Putamen (tissue), 1 donor: Measurements from ENCODE around the gene CELA2A.

Experiments used
- DNase-seq: peaks from one replicate; pipeline ENCODE4 v3.0.0-alpha.2; 2016; ENCODE audit warnings: low spot score

Gene CELA2A

GRCh38 chr1:15456313-15456954 lies at the start of gene CELA2A:
Gene CELA2A, plus strand, starts transcription at chr1:15456732. Its CDS starts 22 bp downstream, at chr1:15456754.
- DNase-seq: no peak

GRCh38 chr1:15407580-15407979 lies 49.0 kb upstream of the CELA2A start:
- no peak for DNase-seq

GRCh38 chr1:15408890-15409387 lies 47.6 kb upstream of the CELA2A start:
- DNase-seq: no peak

GRCh38 chr1:15409388-15410222 lies 46.9 kb upstream of the CELA2A start, which contains the start of gene EFHD2:
Gene EFHD2, plus strand, starts transcription at chr1:15409888. Its CDS starts 84 bp downstream, at chr1:15409972.
- peak; percentile 53 for DNase-seq

GRCh38 chr1:15410223-15410883 lies 46.2 kb upstream of the CELA2A start:
- no peak for DNase-seq

GRCh38 chr1:15410884-15411245 lies 45.7 kb upstream of the CELA2A start:
- no peak for DNase-seq

GRCh38 chr1:15411593-15412137 lies 44.9 kb upstream of the CELA2A start:
- peak; percentile 29 for DNase-seq

- no peak for DNase-seq
Measured at GRCh38 chr1:15412175-15412800, 44.2 kb upstream of the CELA2A start.

- DNase-seq: peak; percentile 26
Measured at GRCh38 chr1:15412843-15413242, 43.7 kb upstream of the CELA2A start.

GRCh38 chr1:15413563-15414444 lies 42.7 kb upstream of the CELA2A start:
- no peak for DNase-seq

GRCh38 chr1:15414445-15414983 lies 42.0 kb upstream of the CELA2A start:
- DNase-seq: no peak

GRCh38 chr1:15417059-15417934 lies 39.2 kb upstream of the CELA2A start:
- no peak for DNase-seq

GRCh38 chr1:15418806-15419515 lies 37.6 kb upstream of the CELA2A start:
- DNase-seq: no peak

GRCh38 chr1:15420853-15421465 lies 35.6 kb upstream of the CELA2A start:
- no peak for DNase-seq

- no peak for DNase-seq
Measured at GRCh38 chr1:15422871-15423270, 33.7 kb upstream of the CELA2A start.

GRCh38 chr1:15423355-15424077 lies 33.0 kb upstream of the CELA2A start:
- no peak for DNase-seq

- DNase-seq: no peak
Measured at GRCh38 chr1:15424146-15424667, 32.3 kb upstream of the CELA2A start.
